H9 (cell line): ENCODE measurements around the gene ART4. TPM values are rescaled to one million over a fixed set of nuclear protein-coding genes. Genes with fewer than 3 reads are reported as not detected.

ENCODE experiments used
- DNase-seq: peaks from one replicate; pipeline ENCODE4 v3.0.0-alpha.2; 2017
- H2AFZ ChIP-seq: one replicate; pipeline ENCODE4 v1.6.1; 2013; ENCODE audit warnings: mild to moderate bottlenecking, low read length, control low read depth, moderate library complexity
- H2AK5ac ChIP-seq: 2 replicates; pipeline ENCODE4 v1.6.1; 2013; ENCODE audit warnings: low read length, control low read depth, mixed read lengths; ENCODE audit not compliant: insufficient read length
- H2BK120ac ChIP-seq: one replicate; pipeline ENCODE4 v1.6.1; 2013; ENCODE audit warnings: low read depth, mild to moderate bottlenecking, low read length, control low read depth, inconsistent platforms; ENCODE audit not compliant: poor library complexity, severe bottlenecking
- H2BK12ac ChIP-seq: 2 replicates; pipeline ENCODE4 v1.6.1; 2013; ENCODE audit warnings: low read length, control low read depth, mixed read lengths, low read depth; ENCODE audit not compliant: insufficient read length
- H2BK15ac ChIP-seq: 2 replicates; pipeline ENCODE4 v1.6.1; 2013; ENCODE audit warnings: low read depth, low read length, control low read depth
- H2BK20ac ChIP-seq: one replicate; pipeline ENCODE4 v1.6.1; 2013; ENCODE audit warnings: low read depth, mild to moderate bottlenecking, low read length, control low read depth, inconsistent platforms; ENCODE audit not compliant: poor library complexity, severe bottlenecking
- H2BK5ac ChIP-seq: 2 replicates; pipeline ENCODE4 v1.6.1; 2013; ENCODE audit warnings: low read length, control low read depth, mixed read lengths; ENCODE audit not compliant: insufficient read length
- H3K14ac ChIP-seq: 2 replicates; pipeline ENCODE4 v1.6.1; 2013; ENCODE audit warnings: low read length, control low read depth; ENCODE audit not compliant: insufficient read depth
- H3K18ac ChIP-seq: 2 replicates; pipeline ENCODE4 v1.6.1; 2013; ENCODE audit warnings: low read depth, mild to moderate bottlenecking, mixed read lengths, low read length, control low read depth; ENCODE audit not compliant: insufficient read length
- H3K23ac ChIP-seq: 2 replicates; pipeline ENCODE4 v1.6.1; 2013; ENCODE audit warnings: low read length, control low read depth, mixed read lengths, low read depth; ENCODE audit not compliant: insufficient read length
- H3K23me2 ChIP-seq: 2 replicates; pipeline ENCODE4 v1.6.1; 2013; ENCODE audit warnings: low read depth, mild to moderate bottlenecking, mixed read lengths, low read length, control low read depth; ENCODE audit not compliant: insufficient read length, poor library complexity, severe bottlenecking
- H3K27ac ChIP-seq: 2 replicates; pipeline ENCODE4 v1.5.1; 2013; ENCODE audit warnings: low read length, control low read depth, mixed read lengths, low read depth; ENCODE audit not compliant: insufficient read length
- H3K27me3 ChIP-seq: 2 replicates; pipeline ENCODE4 v1.6.1; 2013; ENCODE audit warnings: low read length, control low read depth, inconsistent platforms; ENCODE audit not compliant: insufficient read depth
- H3K4ac ChIP-seq: 2 replicates; pipeline ENCODE4 v1.6.1; 2013; ENCODE audit warnings: low read depth, mild to moderate bottlenecking, control low read depth, inconsistent platforms, low read length, moderate library complexity
- H3K4me1 ChIP-seq: 2 replicates; pipeline ENCODE4 v1.6.1; 2013; ENCODE audit warnings: low read length, control low read depth, inconsistent platforms; ENCODE audit not compliant: insufficient read depth
- H3K4me2 ChIP-seq: 2 replicates; pipeline ENCODE4 v1.6.1; 2013; ENCODE audit warnings: low read length, control low read depth, mixed read lengths; ENCODE audit not compliant: insufficient read length, insufficient read depth
- H3K56ac ChIP-seq: 2 replicates; pipeline ENCODE4 v1.6.1; 2013; ENCODE audit warnings: low read depth, mild to moderate bottlenecking, mixed read lengths, low read length, control low read depth; ENCODE audit not compliant: insufficient read length
- H3K79me1 ChIP-seq: 2 replicates; pipeline ENCODE4 v1.6.1; 2013; ENCODE audit warnings: low read depth, mild to moderate bottlenecking, moderate library complexity, low read length, control low read depth, inconsistent platforms; ENCODE audit not compliant: insufficient read depth, poor library complexity, severe bottlenecking
- H3K79me2 ChIP-seq: 2 replicates; pipeline ENCODE4 v1.6.1; 2013; ENCODE audit warnings: low read length, control low read depth, inconsistent platforms; ENCODE audit not compliant: insufficient read depth
- H3K9ac ChIP-seq: 2 replicates; pipeline ENCODE4 v1.6.1; 2013; ENCODE audit warnings: low read length, control low read depth, mixed read lengths; ENCODE audit not compliant: insufficient read length; ENCODE audit errors: extremely low read depth
- H3K9me3 ChIP-seq: one replicate; pipeline ENCODE4 v1.6.1; 2013; ENCODE audit warnings: low read depth, low read length, inconsistent platforms; ENCODE audit not compliant: control insufficient read depth
- H3T11ph ChIP-seq: one replicate; pipeline ENCODE4 v1.6.1; 2013; ENCODE audit warnings: mild to moderate bottlenecking, low read length, control low read depth, inconsistent platforms
- H4K20me1 ChIP-seq: one replicate; pipeline ENCODE4 v1.6.1; 2013; ENCODE audit not compliant: control insufficient read depth, insufficient read length, insufficient read depth
- H4K5ac ChIP-seq: 2 replicates; pipeline ENCODE4 v1.6.1; 2013; ENCODE audit warnings: low read depth, mild to moderate bottlenecking, mixed read lengths, low read length, control low read depth; ENCODE audit not compliant: insufficient read length
- H4K8ac ChIP-seq: replicated peaks from 2 replicates; pipeline ENCODE4 v1.6.1; 2013; ENCODE audit warnings: low read length, control low read depth, mixed read lengths, low read depth; ENCODE audit not compliant: insufficient read length
- H4K91ac ChIP-seq: 2 replicates; pipeline ENCODE4 v1.6.1; 2013; ENCODE audit warnings: low read depth, mild to moderate bottlenecking, moderate library complexity, mixed read lengths, low read length, control low read depth; ENCODE audit not compliant: insufficient read length
- H3K27ac Mint-ChIP-seq, 3 experiments: 2 replicates in 2 of 3; 3 replicates in 1 of 3; pipeline ENCODE4 v1.8.0; 2020 to 2021; ENCODE audit warnings: mixed read lengths in 3 of 3, mild to moderate bottlenecking in 1 of 3, moderate library complexity in 1 of 3
- H3K27me3 Mint-ChIP-seq: 2 replicates; pipeline ENCODE4 v1.8.0; 2021; ENCODE audit warnings: low read depth, mild to moderate bottlenecking, moderate library complexity, mixed read lengths
- H3K36me3 Mint-ChIP-seq, 3 experiments: 2 replicates in 2 of 3; 3 replicates in 1 of 3; pipeline ENCODE4 v1.8.0; 2020 to 2021; ENCODE audit warnings: low read depth in 3 of 3, mixed read lengths in 3 of 3; ENCODE audit not compliant: insufficient read depth in 1 of 3
- H3K4me1 Mint-ChIP-seq, 2 experiments: 2 replicates each; pipeline ENCODE4 v1.8.0; 2020; ENCODE audit warnings: mixed read lengths in 2 of 2
- H3K4me3 Mint-ChIP-seq, 2 experiments: 2 replicates in 1 of 2; 3 replicates in 1 of 2; pipeline ENCODE4 v1.8.0; 2020 to 2021; ENCODE audit warnings: mild to moderate bottlenecking in 2 of 2, mixed read lengths in 2 of 2, moderate library complexity in 1 of 2
- H3K9me3 Mint-ChIP-seq, 2 experiments: 2 replicates in 1 of 2; 3 replicates in 1 of 2; pipeline ENCODE4 v1.8.0; 2020; ENCODE audit warnings: mild to moderate bottlenecking in 2 of 2, mixed read lengths in 2 of 2, moderate library complexity in 1 of 2
- whole genome bisulfite sequencing: extraction: QIAGEN DNeasy Blood & Tissue Kit; methylation state at CpG from one replicate; pipeline ENCODE4 v1.1.7; 2013; ENCODE audit warnings: missing lambda C conversion rate, low lambda C conversion rate, mixed read lengths; ENCODE audit not compliant: insufficient read length; ENCODE audit errors: extremely low coverage; 5-methylcytosine and 5-hydroxymethylcytosine counted together
- total RNA-seq: library from RNA; stranded (reverse); gene quantifications from 2 replicates; pipeline ENCODE4 v1.2.1, GENCODE V29; 2021
- TF ChIP-seq, protein P1 (sequence below): fragments of 200-600 bp; sonication (generic); conservative IDR thresholded peaks from 3 replicates; pipeline ENCODE4 v1.8.0; 2021; ENCODE audit warnings: antibody characterized with exemption, mild to moderate bottlenecking

ART4 gene
- total RNA-seq, 1 experiment from 2014 or later, result not detected

- no peak overlapping the region for H3K27ac ChIP-seq
- no peak overlapping the region for H3K18ac ChIP-seq
- Mint-ChIP-seq H3K27me3 (no peaks in the 10 kb centered on the region), H3K27ac (no peak overlapping the region), H3K4me3 (no peak overlapping the region), H3K4me1 (no peaks in the 10 kb centered on the region), H3K36me3 (no peaks in the 10 kb centered on the region), H3K9me3 (no peaks in the 10 kb centered on the region)
- no peak overlapping the region for H4K8ac ChIP-seq
- H4K5ac ChIP-seq, result no peak overlapping the region
- no peaks in the 10 kb centered on the region for H3K79me1 ChIP-seq
- no CpG with 5 or more reads among the region's 1 CpG for WGBS
- TF ChIP-seq, protein P1, sequence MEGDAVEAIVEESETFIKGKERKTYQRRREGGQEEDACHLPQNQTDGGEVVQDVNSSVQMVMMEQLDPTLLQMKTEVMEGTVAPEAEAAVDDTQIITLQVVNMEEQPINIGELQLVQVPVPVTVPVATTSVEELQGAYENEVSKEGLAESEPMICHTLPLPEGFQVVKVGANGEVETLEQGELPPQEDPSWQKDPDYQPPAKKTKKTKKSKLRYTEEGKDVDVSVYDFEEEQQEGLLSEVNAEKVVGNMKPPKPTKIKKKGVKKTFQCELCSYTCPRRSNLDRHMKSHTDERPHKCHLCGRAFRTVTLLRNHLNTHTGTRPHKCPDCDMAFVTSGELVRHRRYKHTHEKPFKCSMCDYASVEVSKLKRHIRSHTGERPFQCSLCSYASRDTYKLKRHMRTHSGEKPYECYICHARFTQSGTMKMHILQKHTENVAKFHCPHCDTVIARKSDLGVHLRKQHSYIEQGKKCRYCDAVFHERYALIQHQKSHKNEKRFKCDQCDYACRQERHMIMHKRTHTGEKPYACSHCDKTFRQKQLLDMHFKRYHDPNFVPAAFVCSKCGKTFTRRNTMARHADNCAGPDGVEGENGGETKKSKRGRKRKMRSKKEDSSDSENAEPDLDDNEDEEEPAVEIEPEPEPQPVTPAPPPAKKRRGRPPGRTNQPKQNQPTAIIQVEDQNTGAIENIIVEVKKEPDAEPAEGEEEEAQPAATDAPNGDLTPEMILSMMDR, result no peak
- H4K91ac ChIP-seq, result no peak overlapping the region
- H3K79me2 ChIP-seq, result no peaks in the 10 kb centered on the region
- H2BK12ac ChIP-seq, result no peak overlapping the region
- H2BK15ac ChIP-seq, result no peak overlapping the region
- H3K4me1 ChIP-seq, result no peaks in the 10 kb centered on the region
- no peak overlapping the region for H3K9ac ChIP-seq
- H3K4ac ChIP-seq, result no peak overlapping the region
- H3K27me3 ChIP-seq, result no peaks in the 10 kb centered on the region
- no peaks in the 10 kb centered on the region for H4K20me1 ChIP-seq
- no peaks in the 10 kb centered on the region for H3K9me3 ChIP-seq
- H2BK5ac ChIP-seq, result no peak overlapping the region
- no peak overlapping the region for H2AK5ac ChIP-seq
- no peak overlapping the region for H2BK20ac ChIP-seq
- H3K23ac ChIP-seq, result no peak overlapping the region
- no peaks in the 10 kb centered on the region for H3K23me2 ChIP-seq
- H2AFZ ChIP-seq, result no peak overlapping the region
- no peak overlapping the region for H3T11ph ChIP-seq
- no peak overlapping the region for H3K14ac ChIP-seq
- DNase-seq, result no peak
- no peak overlapping the region for H3K4me2 ChIP-seq
- H2BK120ac ChIP-seq, result no peak overlapping the region
- no peak overlapping the region for H3K56ac ChIP-seq
These were observed 30.3 kb upstream of the ART4 start for GRCh38 chr12:14873440-14874185.
